Transverse colon (tissue), 4 donors: ENCODE results near the gene LHB. TPM values are rescaled to one million over a fixed set of nuclear protein-coding genes. Genes with fewer than 3 reads are reported as not detected.
"Not testable (repeated sequence)": the region's sequence is repeated elsewhere in the genome, so short reads cannot be mapped to it uniquely, and the experiment has no call there.

Experiments used
- DNase-seq: peaks from one replicate; pipeline ENCODE4 v3.0.0-alpha.2; 2019
- H3K27ac ChIP-seq, 4 donors: fragments of 200-600 bp; sonication (generic); 2 replicates each; pipeline ENCODE4 v1.5.1; 2016 to 2018; ENCODE audit warnings: inconsistent platforms in 4 of 4
- H3K27me3 ChIP-seq: fragments of 200-600 bp; sonication (generic); 2 replicates; pipeline ENCODE4 v1.5.1; 2017; ENCODE audit warnings: inconsistent platforms
- H3K36me3 ChIP-seq, 4 donors: fragments of 200-600 bp; sonication (generic); 2 replicates each; pipeline ENCODE4 v1.5.1; 2017 to 2019; ENCODE audit warnings: inconsistent platforms in 4 of 4
- H3K4me1 ChIP-seq, 4 donors: fragments of 200-600 bp; sonication (generic); 2 replicates each; pipeline ENCODE4 v1.5.1; 2017 to 2020; ENCODE audit warnings: inconsistent platforms in 4 of 4
- H3K4me3 ChIP-seq, 4 donors: fragments of 200-600 bp; sonication (generic); 1 replicate in 1 of 4; 2 replicates in 3 of 4; pipeline versions ENCODE4 v1.5.1 to v1.6.1; 2017 to 2019; ENCODE audit warnings: inconsistent platforms in 4 of 4
- H3K9me3 ChIP-seq, 2 donors: fragments of 200-600 bp; sonication (generic); 2 replicates each; pipeline ENCODE4 v1.5.1; 2017 to 2019; ENCODE audit warnings: inconsistent platforms in 2 of 2
- CTCF ChIP-seq, 5 experiments: fragments of 200-600 bp in 3 of 5; fragments of 450-650 bp in 2 of 5; sonication (generic) in 3 of 5; IDR thresholded peaks; 1 replicate in 2 of 5; 2 replicates in 3 of 5; pipeline ENCODE4 v1.5.1; 2016 to 2017; ENCODE audit warnings: antibody characterized with exemption in 5 of 5, inconsistent platforms in 3 of 5, mild to moderate bottlenecking in 2 of 5, moderate library complexity in 1 of 5
- EP300 ChIP-seq: sonication (generic); formaldehyde crosslinking; IDR thresholded peaks from one replicate; pipeline ENCODE4 v1.6.1; 2017; ENCODE audit warnings: antibody characterized with exemption, low read depth
- POLR2A ChIP-seq: fragments of 450-650 bp; IDR thresholded peaks from one replicate; pipeline ENCODE4 v1.6.1; 2016; ENCODE audit warnings: antibody characterized with exemption, mild to moderate bottlenecking, moderate library complexity
- POLR2AphosphoS5 ChIP-seq, 3 donors: sonication (generic); formaldehyde crosslinking; IDR thresholded peaks; one replicate each; pipeline ENCODE4 v1.6.1; 2016; ENCODE audit warnings: antibody characterized with exemption in 3 of 3
- WGBS, 2 donors: methylation state at CpG; one replicate each; pipeline ENCODE4 v1.1.5; 2018; ENCODE audit warnings: low coverage in 1 of 2; 5-methylcytosine and 5-hydroxymethylcytosine counted together
- in situ Hi-C, 4 donors: fragments of 200-750 bp; cut with MboI; loops; one replicate each; pipeline versions ENCODE4 v1.15.0 to v1.15.1; 2017; ENCODE audit warnings: low sequenced_read_pairs in 3 of 4, low pct_ligation_motif_present in 1 of 4, low pct_unique_long_range_greater_than_20kb in 1 of 4
- intact Hi-C: fragments of 100-400 bp; cut with DNase I; formaldehyde crosslinking; loops from one replicate; pipeline ENCODE4 v1.15.1; 2023; ENCODE audit warnings: low total_unique reads
- total RNA-seq, 4 donors: library from RNA; depleted of rRNA; stranded (reverse); fragments of >200 nt; gene quantifications; one replicate each; pipeline ENCODE4 v1.1.0, GENCODE V29; 2016

LHB gene
- total RNA-seq, 4 donors from 2014 or later = 1.4 TPM; not detected in 3

- Histone ChIP-seq H3K36me3 (no peaks in the 10 kb centered on the region), H3K4me1 (peaks cover 9 to 25% (median 23%) of the 10 kb centered on the region in 4 donors), H3K4me3 (no peak overlapping the region), H3K27ac (no peak overlapping the region), H3K27me3 (peaks cover 40% of the 10 kb centered on the region), H3K9me3 (no peaks in the 10 kb centered on the region)
- WGBS, 2 donors = 88 to 94% methylated on average over 8 to 9 of the region's 9 CpGs
- intact Hi-C loops (no loop called here), in situ Hi-C loops (no loop called here)
- no peak for DNase-seq
- TF ChIP-seq POLR2AphosphoS5 (IDR thresholded peaks at IDR 0.05) (no peak), EP300 (no peak), POLR2A (no peak), CTCF (IDR thresholded peaks at IDR 0.05) (no peak)
Measured at GRCh38 chr19:49022116-49022515, 5.2 kb upstream of the LHB start.

- H3K27me3 ChIP-seq = peaks cover 40% of the 10 kb centered on the region
- no peak for DNase-seq
- H3K9me3 ChIP-seq = no peaks in the 10 kb centered on the region
- H3K27ac ChIP-seq = no peak overlapping the region
- TF ChIP-seq CTCF (IDR thresholded peaks at IDR 0.05) (no peak), POLR2AphosphoS5 (IDR thresholded peaks at IDR 0.05) (no peak), EP300 (no peak), POLR2A (no peak)
- H3K36me3 ChIP-seq = no peaks in the 10 kb centered on the region
- intact Hi-C loops = no loop called here
- H3K4me3 ChIP-seq = no peak overlapping the region
- H3K4me1 ChIP-seq = peaks cover 9 to 25% (median 23%) of the 10 kb centered on the region in 4 donors
- 14 to 28% methylated on average over 4 to 16 of the region's 16 CpGs for WGBS, 2 donors
- in situ Hi-C loops = no loop called here
Measured at GRCh38 chr19:49020931-49021895, 4.3 kb upstream of the LHB start.

GRCh38 chr19:49020342-49020741 is 3.5 kb upstream of the LHB start:
- in situ Hi-C loops (no loop called here), intact Hi-C loops (no loop called here)
- TF ChIP-seq EP300 = no peak
- no peak for TF ChIP-seq POLR2AphosphoS5 (IDR thresholded peaks at IDR 0.05)

DNA sequence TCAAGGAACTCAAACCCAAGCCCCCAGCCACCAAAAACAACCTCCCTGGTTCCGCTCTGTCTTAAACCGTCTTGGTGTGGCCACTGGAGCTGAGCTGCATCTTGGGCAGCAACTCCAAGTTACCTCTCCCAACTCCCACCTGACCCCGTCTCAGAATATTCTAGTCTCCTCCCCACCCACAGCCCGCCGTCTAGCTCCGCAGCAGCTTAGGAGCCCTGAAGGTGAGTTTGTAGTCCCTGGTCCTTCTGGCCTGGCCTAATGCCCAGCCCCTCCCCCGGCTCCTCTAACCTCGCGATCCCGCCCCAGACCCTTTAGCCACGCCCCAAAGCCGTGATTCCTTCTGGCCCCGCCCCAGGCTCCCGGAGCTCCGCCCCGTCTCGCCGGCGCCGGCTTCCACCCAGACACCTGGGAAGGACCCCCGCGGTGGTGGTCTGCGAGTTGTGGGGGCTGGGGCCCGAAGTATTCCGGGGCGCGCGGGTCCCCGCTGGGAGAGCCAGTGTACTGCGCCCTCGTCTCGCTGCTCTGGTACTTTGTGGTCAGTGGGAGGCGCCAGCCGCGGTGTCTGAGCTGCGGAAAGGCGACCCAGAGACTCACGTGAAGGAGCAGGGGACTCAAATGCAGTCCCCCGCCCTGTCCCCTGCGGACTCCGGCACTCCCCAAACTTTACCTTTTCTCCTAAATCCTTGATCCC is 2.5 kb upstream of the LHB start:
- TF ChIP-seq EP300 (no peak), POLR2AphosphoS5 (IDR thresholded peaks at IDR 0.05) (no peak), CTCF (IDR thresholded peaks at IDR 0.05) (peak in 1 of 5 experiments; percentile 12)
- H3K27me3 ChIP-seq = peaks cover 40% of the 10 kb centered on the region
- peak; percentile 84 for DNase-seq
- peak overlapping the region in 3 of 4 donors; percentile 30 to 59 (median 39) for H3K4me3 ChIP-seq
- WGBS, 2 donors = 29% methylated on average over 32 of the region's 41 CpGs; no CpG with 5 or more reads in 1 of the 2 donors
- in situ Hi-C loops = no loop called here
- H3K4me1 ChIP-seq = peaks cover 9 to 25% (median 23%) of the 10 kb centered on the region in 4 donors
- H3K36me3 ChIP-seq = no peaks in the 10 kb centered on the region
- intact Hi-C loops = no loop called here
- no peak overlapping the region for H3K27ac ChIP-seq
- H3K9me3 ChIP-seq = no peaks in the 10 kb centered on the region

More at GRCh38 chr19:49020342-49020741, 3.5 kb upstream of the LHB start:
- H3K9me3 ChIP-seq = no peaks in the 10 kb centered on the region
- 71% methylated on average over 11 of the region's 11 CpGs; no CpG with 5 or more reads in 1 of the 2 donors for WGBS, 2 donors
- no peak overlapping the region for H3K27ac ChIP-seq
- peaks cover 40% of the 10 kb centered on the region for H3K27me3 ChIP-seq
- H3K4me1 ChIP-seq = peaks cover 9 to 25% (median 23%) of the 10 kb centered on the region in 4 donors
- H3K36me3 ChIP-seq = no peaks in the 10 kb centered on the region
- DNase-seq = no peak
- no peak overlapping the region for H3K4me3 ChIP-seq

- H3K4me3 ChIP-seq = peak overlapping the region; percentile 19 to 59 (median 34)
- intact Hi-C loops = not testable (repeated sequence)
Measured at GRCh38 chr19:49018388-49019241, 1.7 kb upstream of the LHB start.

More at GRCh38 chr19:49018388-49019241, 1.7 kb upstream of the LHB start:
- peaks cover 9 to 25% (median 23%) of the 10 kb centered on the region in 4 donors for H3K4me1 ChIP-seq
- peaks cover 40% of the 10 kb centered on the region for H3K27me3 ChIP-seq
- H3K27ac ChIP-seq, H3K36me3 ChIP-seq, in situ Hi-C loops, H3K9me3 ChIP-seq: not testable (repeated sequence)
- DNase-seq = peak; percentile 27
- WGBS, 2 donors = 3% methylated on average over 44 of the region's 50 CpGs; no CpG with 5 or more reads in 1 of the 2 donors
